ENCODE measurements around the gene ALDH3A2. TPM values are rescaled to one million over a fixed set of nuclear protein-coding genes. Genes with fewer than 3 reads are reported as not detected.

The ALDH3A2 gene
- total and polyA plus RNA-seq, 8 donors: 26.8 to 236 (median 106) TPM

DNA sequence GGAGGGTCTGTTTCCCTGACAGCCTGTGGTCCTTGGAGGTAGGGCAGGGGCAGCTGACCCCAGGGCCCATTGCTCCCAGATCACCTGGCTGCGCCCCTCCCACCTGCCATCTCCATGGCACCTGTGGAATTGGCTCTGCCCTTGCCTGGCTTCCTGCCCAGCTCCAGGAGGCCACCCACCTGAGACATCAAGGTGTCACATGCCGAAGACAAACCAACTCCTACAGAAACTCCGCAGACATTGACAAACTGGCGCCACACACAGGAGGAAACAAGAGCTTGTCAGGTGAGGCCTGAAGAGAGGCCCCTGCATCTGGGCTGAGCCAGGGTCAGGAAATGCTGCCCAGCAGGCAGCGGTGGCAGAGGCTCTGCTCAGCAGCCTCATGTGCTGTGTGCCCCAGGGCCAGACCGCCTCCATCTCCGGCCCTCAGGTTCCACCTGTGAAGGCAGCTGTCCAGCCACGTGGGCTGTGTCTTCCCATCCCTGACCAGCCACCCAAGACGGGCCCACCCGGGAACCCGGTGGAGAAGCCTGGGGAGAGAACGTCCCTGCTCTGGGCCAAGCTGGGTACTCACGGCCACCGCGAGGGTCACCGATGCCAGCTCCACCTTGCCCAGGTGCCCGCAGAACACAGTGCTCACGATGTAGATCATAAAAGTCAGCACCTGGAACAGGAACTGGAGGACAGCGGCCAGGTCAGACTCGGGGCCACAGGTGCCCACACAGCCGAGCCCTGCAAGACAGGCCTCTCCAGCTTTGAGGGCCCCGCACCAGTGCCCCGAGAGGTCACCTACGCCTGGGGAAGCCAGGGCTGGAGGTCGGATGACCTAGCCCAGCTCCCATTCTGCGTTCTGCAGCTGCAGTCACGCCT, 66.2 kb downstream of the ALDH3A2 start:
- 88 to 90% (median 90%) methylated on average over 6 to 27 of the region's 27 CpGs for WGBS, 5 donors
- H3K36me3 ChIP-seq: no peaks in the 10 kb centered on the region
- no peak overlapping the region for H3K4me3 ChIP-seq
- no peaks in the 10 kb centered on the region for H3K9me3 ChIP-seq
- TF ChIP-seq POLR2A (IDR thresholded peaks at IDR 0.05) (no peak), EP300 (IDR thresholded peaks at IDR 0.05) (no peak), POLR2AphosphoS5 (IDR thresholded peaks at IDR 0.05) (no peak)
- H3K27ac ChIP-seq: no peak overlapping the region
- intact Hi-C loops (cut with DNase I; ENCODE audit: low total_unique reads): no loop called here
- H3K27me3 ChIP-seq: no peaks in the 10 kb centered on the region
- peaks cover 0 to 17% (median 8%) of the 10 kb centered on the region in 4 donors for H3K4me1 ChIP-seq
- DNase-seq: no peak

DNA sequence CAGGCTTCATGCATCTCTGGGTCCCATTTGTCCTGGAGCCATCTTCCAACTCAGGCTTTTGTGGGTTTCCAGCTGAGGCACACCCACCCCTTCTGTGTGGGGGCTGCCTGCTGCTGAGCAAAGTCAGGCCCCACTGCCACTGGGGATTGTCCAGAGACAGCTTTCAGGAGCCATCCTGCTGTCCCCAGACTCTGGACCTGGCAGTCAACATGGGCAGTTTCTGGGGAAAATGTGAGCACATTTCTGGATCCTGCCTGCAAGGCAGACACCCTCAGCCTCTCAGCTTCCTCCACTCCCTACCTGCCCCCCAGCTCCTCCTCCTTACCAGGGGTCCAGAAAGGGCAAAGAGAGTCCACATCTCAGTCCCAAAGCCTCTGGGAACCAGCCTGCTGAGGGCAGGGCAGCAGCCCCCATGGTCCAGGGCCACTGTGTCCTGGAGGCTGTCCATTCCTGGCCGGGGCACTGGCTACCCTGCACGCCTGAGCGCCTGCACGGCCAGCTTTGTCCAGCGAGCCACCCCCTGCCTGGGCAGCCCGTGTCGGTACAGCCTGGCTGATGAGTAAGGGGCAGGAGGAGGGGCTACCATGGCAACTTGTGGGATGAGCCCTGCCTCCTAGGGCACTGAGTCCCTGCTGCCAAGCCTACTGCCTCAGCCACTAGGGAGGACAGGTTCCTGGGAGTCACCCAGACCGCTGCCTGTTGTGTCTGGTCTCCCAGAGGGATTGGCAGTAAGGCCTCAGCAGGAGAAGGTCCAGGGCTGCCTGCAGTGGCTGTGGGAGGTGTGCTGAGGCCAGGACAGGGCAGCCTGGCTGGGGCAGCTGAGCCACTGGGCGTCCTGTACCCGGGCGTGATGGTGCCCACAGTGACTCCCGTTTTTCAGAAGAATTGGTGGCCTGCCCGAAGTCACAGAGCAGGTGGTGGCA, 67.8 kb downstream of the ALDH3A2 start, which contains the start of gene SLC47A2:
Gene SLC47A2, minus strand, starts transcription at position 477 of the 923 bp plus-strand sequence. Its CDS starts 29 bp downstream, at position 448.
- Histone ChIP-seq H3K27me3 (no peaks in the 10 kb centered on the region), H3K4me1 (peaks cover 8 to 33% (median 21%) of the 10 kb centered on the region in 4 donors), H3K36me3 (no peaks in the 10 kb centered on the region), H3K9me3 (no peaks in the 10 kb centered on the region), H3K4me3 (no peak within 1 kb of the TSS), H3K27ac (no peak within 1 kb of the TSS)
- no peak for DNase-seq
- intact Hi-C loops (cut with DNase I; ENCODE audit: low total_unique reads): no loop called here
- 73 to 100% (median 85%) methylated on average over 1 to 13 of the region's 13 CpGs for WGBS, 5 donors
- TF ChIP-seq POLR2AphosphoS5 (IDR thresholded peaks at IDR 0.05): no peak
- TF ChIP-seq POLR2A (IDR thresholded peaks at IDR 0.05): no peak
- TF ChIP-seq EP300 (IDR thresholded peaks at IDR 0.05): no peak
- TF ChIP-seq, protein P1, sequence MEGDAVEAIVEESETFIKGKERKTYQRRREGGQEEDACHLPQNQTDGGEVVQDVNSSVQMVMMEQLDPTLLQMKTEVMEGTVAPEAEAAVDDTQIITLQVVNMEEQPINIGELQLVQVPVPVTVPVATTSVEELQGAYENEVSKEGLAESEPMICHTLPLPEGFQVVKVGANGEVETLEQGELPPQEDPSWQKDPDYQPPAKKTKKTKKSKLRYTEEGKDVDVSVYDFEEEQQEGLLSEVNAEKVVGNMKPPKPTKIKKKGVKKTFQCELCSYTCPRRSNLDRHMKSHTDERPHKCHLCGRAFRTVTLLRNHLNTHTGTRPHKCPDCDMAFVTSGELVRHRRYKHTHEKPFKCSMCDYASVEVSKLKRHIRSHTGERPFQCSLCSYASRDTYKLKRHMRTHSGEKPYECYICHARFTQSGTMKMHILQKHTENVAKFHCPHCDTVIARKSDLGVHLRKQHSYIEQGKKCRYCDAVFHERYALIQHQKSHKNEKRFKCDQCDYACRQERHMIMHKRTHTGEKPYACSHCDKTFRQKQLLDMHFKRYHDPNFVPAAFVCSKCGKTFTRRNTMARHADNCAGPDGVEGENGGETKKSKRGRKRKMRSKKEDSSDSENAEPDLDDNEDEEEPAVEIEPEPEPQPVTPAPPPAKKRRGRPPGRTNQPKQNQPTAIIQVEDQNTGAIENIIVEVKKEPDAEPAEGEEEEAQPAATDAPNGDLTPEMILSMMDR (IDR thresholded peaks at IDR 0.05): no peak

DNA sequence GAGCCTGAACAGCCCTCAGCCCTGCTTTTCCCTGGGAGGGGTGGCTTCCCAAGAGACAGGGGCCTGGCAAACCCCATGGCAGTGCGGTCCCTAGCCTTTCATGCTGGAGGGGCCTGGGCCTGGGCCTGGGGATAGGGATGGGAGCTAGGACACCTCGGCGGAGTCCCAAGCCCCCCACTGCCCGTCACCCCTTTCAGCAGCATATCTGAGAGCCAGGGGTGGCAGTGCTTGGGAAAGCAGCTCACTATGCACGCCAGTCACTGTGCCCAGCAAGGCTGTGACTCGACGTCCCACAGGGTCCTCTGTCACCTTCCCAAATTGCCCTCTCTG, 68.4 kb downstream of the ALDH3A2 start:
- H3K9me3 ChIP-seq: no peaks in the 10 kb centered on the region
- WGBS, 5 donors: 89 to 98% (median 94%) methylated on average over 4 to 7 of the region's 7 CpGs
- DNase-seq: no peak
- H3K36me3 ChIP-seq: no peaks in the 10 kb centered on the region
- no peaks in the 10 kb centered on the region for H3K27me3 ChIP-seq
- no peak overlapping the region for H3K27ac ChIP-seq
- TF ChIP-seq POLR2A (IDR thresholded peaks at IDR 0.05): no peak
- TF ChIP-seq EP300 (IDR thresholded peaks at IDR 0.05): no peak
- TF ChIP-seq POLR2AphosphoS5 (IDR thresholded peaks at IDR 0.05): no peak
- TF ChIP-seq, protein P1 (IDR thresholded peaks at IDR 0.05): no peak
- no peak overlapping the region for H3K4me3 ChIP-seq
- peaks cover 8 to 35% (median 22%) of the 10 kb centered on the region in 4 donors for H3K4me1 ChIP-seq
- intact Hi-C loops (cut with DNase I; ENCODE audit: low total_unique reads): no loop called here

DNA sequence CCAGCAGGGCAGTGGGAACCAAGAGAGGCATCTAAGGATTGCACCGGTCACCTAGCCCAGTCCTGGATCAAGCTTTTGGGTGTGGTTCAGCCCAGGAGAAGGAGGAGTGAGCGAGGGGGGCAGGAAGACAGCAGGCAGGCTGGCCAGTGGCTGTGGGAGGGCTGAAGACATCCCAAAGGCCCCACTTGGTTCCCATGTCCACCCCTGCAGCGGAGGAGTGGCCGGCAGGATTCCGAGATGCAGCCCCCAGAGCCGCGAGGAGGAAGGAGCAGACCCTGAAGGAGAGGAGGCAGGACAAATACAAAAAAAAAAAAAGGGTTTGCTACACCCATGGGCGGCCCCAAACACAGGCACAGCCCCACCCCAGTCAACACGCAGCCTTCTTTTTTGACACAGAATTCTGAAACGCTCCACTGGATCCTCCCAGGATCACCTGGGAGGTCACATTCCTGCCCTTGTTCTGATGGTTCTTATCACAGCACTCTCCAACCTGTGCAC, 68.9 kb downstream of the ALDH3A2 start:
- WGBS, 5 donors: 67 to 77% (median 74%) methylated on average over 10 of the region's 10 CpGs
- no peak overlapping the region for H3K27ac ChIP-seq

More for the DNA sequence above, 68.9 kb downstream of the ALDH3A2 start:
- no peaks in the 10 kb centered on the region for H3K27me3 ChIP-seq
- no peaks in the 10 kb centered on the region for H3K36me3 ChIP-seq
- H3K4me3 ChIP-seq: no peak overlapping the region
- intact Hi-C loops (cut with DNase I; ENCODE audit: low total_unique reads): no loop called here
- no peaks in the 10 kb centered on the region for H3K9me3 ChIP-seq
- peaks cover 8 to 35% (median 22%) of the 10 kb centered on the region in 4 donors for H3K4me1 ChIP-seq
- no peak for DNase-seq
- no peak for TF ChIP-seq POLR2AphosphoS5 (IDR thresholded peaks at IDR 0.05)
- no peak for TF ChIP-seq POLR2A (IDR thresholded peaks at IDR 0.05)
- TF ChIP-seq EP300 (IDR thresholded peaks at IDR 0.05): no peak
- TF ChIP-seq, protein P1 (IDR thresholded peaks at IDR 0.05): no peak

All from stomach (tissue), 9 donors.